Liver (tissue), 9 donors: ENCODE measurements around the gene HIF3A. TPM values are rescaled to one million over a fixed set of nuclear protein-coding genes. Genes with fewer than 3 reads are reported as not detected.

Experiments
- DNase-seq: peaks from one replicate; pipeline ENCODE4 v3.0.0-alpha.2; 2017; ENCODE audit warnings: low spot score
- H3K27ac ChIP-seq, 2 donors: one replicate each; pipeline ENCODE4 v1.7.0; 2013; ENCODE audit warnings: inconsistent platforms in 2 of 2, low read length in 2 of 2, control low read depth in 1 of 2, low read depth in 1 of 2, mild to moderate bottlenecking in 1 of 2
- H3K27me3 ChIP-seq, 4 donors: one replicate each; pipeline versions ENCODE4 v1.6.1 to v1.7.0; 2013; ENCODE audit warnings: low read length in 3 of 4, inconsistent platforms in 1 of 4, mild to moderate bottlenecking in 1 of 4, moderate library complexity in 1 of 4; ENCODE audit not compliant: control insufficient read depth in 4 of 4, insufficient read depth in 4 of 4
- H3K36me3 ChIP-seq, 4 donors: one replicate each; pipeline versions ENCODE4 v1.6.1 to v1.7.0; 2013; ENCODE audit warnings: low read length in 3 of 4, mild to moderate bottlenecking in 3 of 4, low read depth in 1 of 4, moderate library complexity in 1 of 4; ENCODE audit not compliant: control insufficient read depth in 4 of 4, insufficient read depth in 3 of 4
- H3K4me1 ChIP-seq, 4 donors: one replicate each; pipeline versions ENCODE4 v1.6.1 to v1.7.0; 2013; ENCODE audit warnings: low read length in 3 of 4, mild to moderate bottlenecking in 3 of 4, moderate library complexity in 1 of 4; ENCODE audit not compliant: control insufficient read depth in 4 of 4, insufficient read depth in 4 of 4
- H3K4me3 ChIP-seq, 3 donors: one replicate each; pipeline versions ENCODE4 v1.6.1 to v1.7.0; 2013; ENCODE audit warnings: low read length in 3 of 3, control low read depth in 1 of 3, low read depth in 1 of 3, mild to moderate bottlenecking in 1 of 3
- H3K9ac ChIP-seq, 2 donors: one replicate each; pipeline ENCODE4 v1.7.0; 2013; ENCODE audit warnings: low read length in 2 of 2, mild to moderate bottlenecking in 2 of 2, moderate library complexity in 2 of 2, control low read depth in 1 of 2, low read depth in 1 of 2
- H3K9me3 ChIP-seq, 4 donors: one replicate each; pipeline versions ENCODE4 v1.6.1 to v1.7.0; 2013; ENCODE audit warnings: low read length in 3 of 4; ENCODE audit not compliant: control insufficient read depth in 4 of 4
- EGR1 ChIP-seq, 2 donors: IDR thresholded peaks; 2 replicates each; pipeline ENCODE4 v1.6.1; 2016 to 2018; ENCODE audit warnings: antibody characterized with exemption in 2 of 2, low read depth in 2 of 2
- FOXA1 ChIP-seq: IDR thresholded peaks from 2 replicates; pipeline ENCODE4 v1.6.1; 2016; ENCODE audit warnings: antibody characterized with exemption
- FOXA2 ChIP-seq: IDR thresholded peaks from 2 replicates; pipeline ENCODE4 v1.6.1; 2016; ENCODE audit warnings: antibody characterized with exemption
- GABPA ChIP-seq, 2 donors: IDR thresholded peaks in 1 of 2; conservative IDR thresholded peaks in 1 of 2; 2 replicates each; pipeline ENCODE4 v1.6.1; 2016; ENCODE audit warnings: antibody characterized with exemption in 2 of 2, mild to moderate bottlenecking in 1 of 2, moderate library complexity in 1 of 2
- HNF4A ChIP-seq, 2 donors: conservative IDR thresholded peaks; 2 replicates each; pipeline ENCODE4 v1.6.1; 2016; ENCODE audit warnings: antibody characterized with exemption in 2 of 2, mild to moderate bottlenecking in 2 of 2
- HNF4G ChIP-seq: IDR thresholded peaks from 2 replicates; pipeline ENCODE4 v1.6.1; 2016; ENCODE audit warnings: antibody characterized with exemption
- JUND ChIP-seq, 2 donors: IDR thresholded peaks; 2 replicates each; pipeline ENCODE4 v1.6.1; 2016; ENCODE audit warnings: antibody characterized with exemption in 2 of 2
- NR2F2 ChIP-seq: IDR thresholded peaks from 2 replicates; pipeline ENCODE4 v1.6.1; 2016; ENCODE audit warnings: antibody characterized with exemption
- RAD21 ChIP-seq, 2 donors: IDR thresholded peaks; 2 replicates each; pipeline ENCODE4 v1.6.1; 2016; ENCODE audit warnings: antibody characterized with exemption in 2 of 2, mild to moderate bottlenecking in 2 of 2
- RXRA ChIP-seq, 2 donors: IDR thresholded peaks; 2 replicates each; pipeline ENCODE4 v1.6.1; 2017 to 2018; ENCODE audit warnings: antibody characterized with exemption in 2 of 2, mild to moderate bottlenecking in 1 of 2
- SP1 ChIP-seq: IDR thresholded peaks from 2 replicates; pipeline ENCODE4 v1.6.1; 2018; ENCODE audit warnings: antibody characterized with exemption, mild to moderate bottlenecking
- TAF1 ChIP-seq: conservative IDR thresholded peaks from 2 replicates; pipeline ENCODE4 v1.6.1; 2016; ENCODE audit warnings: antibody characterized with exemption, mild to moderate bottlenecking
- YY1 ChIP-seq: IDR thresholded peaks from 2 replicates; pipeline ENCODE4 v1.6.1; 2016; ENCODE audit warnings: antibody characterized with exemption, mild to moderate bottlenecking
- WGBS: extraction: QIAGEN DNeasy Blood & Tissue Kit; methylation state at CpG from one replicate; pipeline ENCODE4 v1.1.7; 2013; 5-methylcytosine and 5-hydroxymethylcytosine counted together
- polyA plus RNA-seq, 2 donors: library from polyadenylated mRNA; stranded (reverse) in 1 of 2; unstranded in 1 of 2; fragments of 200-250 nt in 1 of 2; fragments of >200 nt in 1 of 2; fragmentation: Nextera tagmentation in 1 of 2; extraction: Ambion mirVana in 1 of 2; gene quantifications; one replicate each; pipeline versions ENCODE4 v1.2.1 to v1.2.3, GENCODE V29; 2013 to 2015
- total RNA-seq, 2 donors: library from RNA; depleted of rRNA; stranded (reverse); fragments of >200 nt; gene quantifications; one replicate each; pipeline ENCODE4 v1.2.3, GENCODE V29; 2014
- TF ChIP-seq, protein P1 (sequence below): fragments of 150-350 bp; IDR thresholded peaks from 2 replicates; pipeline ENCODE4 v1.5.1; 2017; ENCODE audit warnings: improper control_type of control experiment, low read depth, low read length; ENCODE audit not compliant: missing input control
- TF ChIP-seq, protein P2 (sequence below): IDR thresholded peaks from 2 replicates; pipeline ENCODE4 v1.6.1; 2016; ENCODE audit warnings: antibody characterized with exemption
- TF ChIP-seq, protein P3 (sequence below): IDR thresholded peaks from 2 replicates; pipeline ENCODE4 v1.6.1; 2016; ENCODE audit warnings: antibody characterized with exemption
- TF ChIP-seq, protein P4 (sequence below): IDR thresholded peaks from 2 replicates; pipeline ENCODE4 v1.6.1; 2016; ENCODE audit warnings: antibody characterized with exemption, mild to moderate bottlenecking
- TF ChIP-seq, protein P5 (sequence below): IDR thresholded peaks from 2 replicates; pipeline ENCODE4 v1.6.1; 2016; ENCODE audit warnings: antibody characterized with exemption
- donor health status: healthy.
- donor health status: healthy.
- donor health status: healthy.
- donor health status: healthy.
- donor health status: healthy.

HIF3A gene
- total and polyA plus RNA-seq, 4 donors, result 2.2 to 20.5 (median 6.8) TPM

DNA sequence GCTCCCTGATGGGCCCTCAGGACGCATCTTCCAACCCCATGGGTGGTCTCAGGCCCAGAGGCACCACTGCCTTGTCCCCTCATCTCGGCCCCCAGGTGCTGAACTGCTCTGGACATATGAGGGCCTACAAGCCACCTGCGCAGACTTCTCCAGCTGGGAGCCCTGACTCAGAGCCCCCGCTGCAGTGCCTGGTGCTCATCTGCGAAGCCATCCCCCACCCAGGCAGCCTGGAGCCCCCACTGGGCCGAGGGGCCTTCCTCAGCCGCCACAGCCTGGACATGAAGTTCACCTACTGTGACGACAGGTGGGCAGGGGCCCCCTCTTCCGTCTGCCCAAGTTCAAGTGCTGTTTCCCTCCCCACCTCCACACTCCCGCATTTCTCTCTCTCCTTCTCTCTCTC, 12.2 kb downstream of the HIF3A start:
- TF ChIP-seq FOXA1 (no peak), NR2F2 (no peak), HNF4A (conservative IDR thresholded peaks at IDR 0.05) (no peak), JUND (IDR thresholded peaks at IDR 0.05) (no peak), FOXA2 (no peak), TAF1 (no peak), GABPA (IDR thresholded peaks at IDR 0.05 in 1 of 2, conservative IDR thresholded peaks at IDR 0.05 in 1 of 2) (no peak), HNF4G (no peak), RAD21 (IDR thresholded peaks at IDR 0.05) (no peak)
- TF ChIP-seq, protein P1, sequence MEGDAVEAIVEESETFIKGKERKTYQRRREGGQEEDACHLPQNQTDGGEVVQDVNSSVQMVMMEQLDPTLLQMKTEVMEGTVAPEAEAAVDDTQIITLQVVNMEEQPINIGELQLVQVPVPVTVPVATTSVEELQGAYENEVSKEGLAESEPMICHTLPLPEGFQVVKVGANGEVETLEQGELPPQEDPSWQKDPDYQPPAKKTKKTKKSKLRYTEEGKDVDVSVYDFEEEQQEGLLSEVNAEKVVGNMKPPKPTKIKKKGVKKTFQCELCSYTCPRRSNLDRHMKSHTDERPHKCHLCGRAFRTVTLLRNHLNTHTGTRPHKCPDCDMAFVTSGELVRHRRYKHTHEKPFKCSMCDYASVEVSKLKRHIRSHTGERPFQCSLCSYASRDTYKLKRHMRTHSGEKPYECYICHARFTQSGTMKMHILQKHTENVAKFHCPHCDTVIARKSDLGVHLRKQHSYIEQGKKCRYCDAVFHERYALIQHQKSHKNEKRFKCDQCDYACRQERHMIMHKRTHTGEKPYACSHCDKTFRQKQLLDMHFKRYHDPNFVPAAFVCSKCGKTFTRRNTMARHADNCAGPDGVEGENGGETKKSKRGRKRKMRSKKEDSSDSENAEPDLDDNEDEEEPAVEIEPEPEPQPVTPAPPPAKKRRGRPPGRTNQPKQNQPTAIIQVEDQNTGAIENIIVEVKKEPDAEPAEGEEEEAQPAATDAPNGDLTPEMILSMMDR, result no peak
- TF ChIP-seq, protein P2, sequence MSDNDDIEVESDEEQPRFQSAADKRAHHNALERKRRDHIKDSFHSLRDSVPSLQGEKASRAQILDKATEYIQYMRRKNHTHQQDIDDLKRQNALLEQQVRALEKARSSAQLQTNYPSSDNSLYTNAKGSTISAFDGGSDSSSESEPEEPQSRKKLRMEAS, result no peak
- TF ChIP-seq, protein P3, sequence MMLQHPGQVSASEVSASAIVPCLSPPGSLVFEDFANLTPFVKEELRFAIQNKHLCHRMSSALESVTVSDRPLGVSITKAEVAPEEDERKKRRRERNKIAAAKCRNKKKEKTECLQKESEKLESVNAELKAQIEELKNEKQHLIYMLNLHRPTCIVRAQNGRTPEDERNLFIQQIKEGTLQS, result no peak
- TF ChIP-seq, protein P4, sequence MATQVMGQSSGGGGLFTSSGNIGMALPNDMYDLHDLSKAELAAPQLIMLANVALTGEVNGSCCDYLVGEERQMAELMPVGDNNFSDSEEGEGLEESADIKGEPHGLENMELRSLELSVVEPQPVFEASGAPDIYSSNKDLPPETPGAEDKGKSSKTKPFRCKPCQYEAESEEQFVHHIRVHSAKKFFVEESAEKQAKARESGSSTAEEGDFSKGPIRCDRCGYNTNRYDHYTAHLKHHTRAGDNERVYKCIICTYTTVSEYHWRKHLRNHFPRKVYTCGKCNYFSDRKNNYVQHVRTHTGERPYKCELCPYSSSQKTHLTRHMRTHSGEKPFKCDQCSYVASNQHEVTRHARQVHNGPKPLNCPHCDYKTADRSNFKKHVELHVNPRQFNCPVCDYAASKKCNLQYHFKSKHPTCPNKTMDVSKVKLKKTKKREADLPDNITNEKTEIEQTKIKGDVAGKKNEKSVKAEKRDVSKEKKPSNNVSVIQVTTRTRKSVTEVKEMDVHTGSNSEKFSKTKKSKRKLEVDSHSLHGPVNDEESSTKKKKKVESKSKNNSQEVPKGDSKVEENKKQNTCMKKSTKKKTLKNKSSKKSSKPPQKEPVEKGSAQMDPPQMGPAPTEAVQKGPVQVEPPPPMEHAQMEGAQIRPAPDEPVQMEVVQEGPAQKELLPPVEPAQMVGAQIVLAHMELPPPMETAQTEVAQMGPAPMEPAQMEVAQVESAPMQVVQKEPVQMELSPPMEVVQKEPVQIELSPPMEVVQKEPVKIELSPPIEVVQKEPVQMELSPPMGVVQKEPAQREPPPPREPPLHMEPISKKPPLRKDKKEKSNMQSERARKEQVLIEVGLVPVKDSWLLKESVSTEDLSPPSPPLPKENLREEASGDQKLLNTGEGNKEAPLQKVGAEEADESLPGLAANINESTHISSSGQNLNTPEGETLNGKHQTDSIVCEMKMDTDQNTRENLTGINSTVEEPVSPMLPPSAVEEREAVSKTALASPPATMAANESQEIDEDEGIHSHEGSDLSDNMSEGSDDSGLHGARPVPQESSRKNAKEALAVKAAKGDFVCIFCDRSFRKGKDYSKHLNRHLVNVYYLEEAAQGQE, result no peak
- TF ChIP-seq, protein P5, sequence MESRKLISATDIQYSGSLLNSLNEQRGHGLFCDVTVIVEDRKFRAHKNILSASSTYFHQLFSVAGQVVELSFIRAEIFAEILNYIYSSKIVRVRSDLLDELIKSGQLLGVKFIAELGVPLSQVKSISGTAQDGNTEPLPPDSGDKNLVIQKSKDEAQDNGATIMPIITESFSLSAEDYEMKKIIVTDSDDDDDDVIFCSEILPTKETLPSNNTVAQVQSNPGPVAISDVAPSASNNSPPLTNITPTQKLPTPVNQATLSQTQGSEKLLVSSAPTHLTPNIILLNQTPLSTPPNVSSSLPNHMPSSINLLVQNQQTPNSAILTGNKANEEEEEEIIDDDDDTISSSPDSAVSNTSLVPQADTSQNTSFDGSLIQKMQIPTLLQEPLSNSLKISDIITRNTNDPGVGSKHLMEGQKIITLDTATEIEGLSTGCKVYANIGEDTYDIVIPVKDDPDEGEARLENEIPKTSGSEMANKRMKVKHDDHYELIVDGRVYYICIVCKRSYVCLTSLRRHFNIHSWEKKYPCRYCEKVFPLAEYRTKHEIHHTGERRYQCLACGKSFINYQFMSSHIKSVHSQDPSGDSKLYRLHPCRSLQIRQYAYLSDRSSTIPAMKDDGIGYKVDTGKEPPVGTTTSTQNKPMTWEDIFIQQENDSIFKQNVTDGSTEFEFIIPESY, result no peak
- no peak for DNase-seq
- Histone ChIP-seq H3K4me3 (no peak overlapping the region), H3K4me1 (no peaks in the 10 kb centered on the region), H3K27ac (no peak overlapping the region), H3K27me3 (no peaks in the 10 kb centered on the region), H3K36me3 (no peaks in the 10 kb centered on the region), H3K9me3 (peaks cover 2 to 5% (median 3%) of the 10 kb centered on the region in 4 donors), H3K9ac (no peak overlapping the region)
- 87% methylated on average over 10 of the region's 10 CpGs for WGBS

DNA sequence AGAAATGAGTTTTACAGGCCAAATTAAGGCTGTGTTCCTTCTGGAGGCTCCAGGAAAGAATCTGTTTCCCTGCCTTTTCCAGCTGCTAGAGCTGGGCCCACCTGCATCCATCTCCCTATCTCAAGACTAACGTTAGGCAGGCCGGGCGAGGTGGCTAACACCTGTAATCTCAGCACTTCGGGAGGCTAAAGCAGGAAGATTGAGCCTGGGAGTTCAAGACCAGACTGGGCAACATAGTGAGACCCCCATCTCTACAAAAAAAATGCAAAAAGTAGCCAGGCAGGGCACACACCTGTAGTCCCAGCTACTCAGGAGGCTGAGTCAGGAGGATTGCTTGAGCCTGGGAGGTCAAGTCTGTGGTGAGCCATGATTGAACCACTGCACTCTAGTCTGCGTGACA, 14.6 kb downstream of the HIF3A start:
- H3K27me3 ChIP-seq, result no peaks in the 10 kb centered on the region
- DNase-seq, result no peak
- H3K9me3 ChIP-seq, result peaks cover under 1 to 3% (median 2%) of the 10 kb centered on the region in 4 donors
- H3K36me3 ChIP-seq, result no peaks in the 10 kb centered on the region
- no peak overlapping the region for H3K9ac ChIP-seq
- H3K4me1 ChIP-seq, result no peaks in the 10 kb centered on the region
- no peak overlapping the region for H3K27ac ChIP-seq
- H3K4me3 ChIP-seq, result no peak overlapping the region
- WGBS, result 94% methylated on average over 5 of the region's 5 CpGs
- TF ChIP-seq HNF4A (conservative IDR thresholded peaks at IDR 0.05), result no peak
- TF ChIP-seq, protein P3, result no peak
- no peak for TF ChIP-seq GABPA (IDR thresholded peaks at IDR 0.05 in 1 of 2, conservative IDR thresholded peaks at IDR 0.05 in 1 of 2)
- TF ChIP-seq SP1, result no peak
- TF ChIP-seq, protein P5, result no peak
- TF ChIP-seq YY1, result no peak
- TF ChIP-seq JUND (IDR thresholded peaks at IDR 0.05), result no peak
- TF ChIP-seq RXRA (IDR thresholded peaks at IDR 0.05), result no peak
- TF ChIP-seq EGR1 (IDR thresholded peaks at IDR 0.05; ENCODE audit: low read depth in 2 of 2), result no peak
- TF ChIP-seq HNF4G, result no peak
- TF ChIP-seq, protein P2, result no peak
- TF ChIP-seq TAF1, result no peak
